IMR-90 (cell line): ENCODE results near the gene MPC1. TPM values are rescaled to one million over a fixed set of nuclear protein-coding genes. Genes with fewer than 3 reads are reported as not detected.
"Not testable (repeated sequence)": the region's sequence is repeated elsewhere in the genome, so short reads cannot be mapped to it uniquely, and the experiment has no call there.

Experiments
- ATAC-seq: fragments of 200-7000 bp; cut with Tn5 transposase; 2 replicates; pipeline ENCODE4 v1.9.1; 2020; ENCODE audit warnings: low read depth, mild to moderate bottlenecking, moderate library complexity
- BruUV-seq: library from RNA; stranded (reverse); fragments of 400-500 nt; replicated peaks from 2 replicates; lab custom pipeline; 2021; lab: Mats Ljungman, UMichigan
- CTCF ChIA-PET: fragments of 300-600 bp; formaldehyde crosslinking; extraction: SDS; loops from one replicate; lab custom pipeline; 2021; ENCODE audit warnings: antibody characterized with exemption; lab: Yijun Ruan, JAX
- POLR2A ChIA-PET: fragments of 300-600 bp; sonication (Branson Sonifier 250); formaldehyde crosslinking; loops from one replicate; lab custom pipeline; 2022; ENCODE audit warnings: antibody characterized with exemption; ENCODE audit not compliant: unreplicated experiment; lab: Charles Lee
- DNase-seq: peaks from one replicate; pipeline ENCODE4 v3.0.0; 2013
- H2AFZ ChIP-seq: replicated peaks from 2 replicates; pipeline ENCODE3; 2013; ENCODE audit warnings: low read length, mild to moderate bottlenecking; ENCODE audit not compliant: poor library complexity
- H2AK5ac ChIP-seq: 2 replicates; pipeline ENCODE4 v1.6.1; 2013; ENCODE audit warnings: low read depth, low read length, inconsistent platforms
- H2AK9ac ChIP-seq: replicated peaks from 2 replicates; pipeline ENCODE3; 2013; ENCODE audit warnings: mild to moderate bottlenecking, low read depth, low read length, moderate library complexity; ENCODE audit not compliant: poor library complexity
- H2BK120ac ChIP-seq: 2 replicates; pipeline ENCODE4 v1.6.1; 2013; ENCODE audit warnings: low read depth, low read length, inconsistent platforms
- H2BK15ac ChIP-seq: 3 replicates; pipeline ENCODE4 v1.6.1; 2013; ENCODE audit warnings: low read depth, low read length, inconsistent platforms
- H2BK20ac ChIP-seq: 2 replicates; pipeline ENCODE4 v1.6.1; 2013; ENCODE audit warnings: low read depth, mild to moderate bottlenecking, inconsistent platforms, low read length, moderate library complexity
- H2BK5ac ChIP-seq: 2 replicates; pipeline ENCODE4 v1.6.1; 2013; ENCODE audit warnings: mild to moderate bottlenecking, low read depth, low read length, inconsistent platforms; ENCODE audit not compliant: poor library complexity, severe bottlenecking
- H3K14ac ChIP-seq: replicated peaks from 2 replicates; pipeline ENCODE4 v1.6.1; 2013; ENCODE audit warnings: low read depth, low read length, inconsistent platforms
- H3K18ac ChIP-seq: 2 replicates; pipeline ENCODE4 v1.6.1; 2013; ENCODE audit warnings: low read depth, low read length, control low read depth
- H3K23ac ChIP-seq: 2 replicates; pipeline ENCODE4 v1.6.1; 2013; ENCODE audit warnings: low read depth, low read length, inconsistent platforms
- H3K27ac ChIP-seq: 2 replicates; pipeline ENCODE4 v1.5.1; 2013; ENCODE audit warnings: mild to moderate bottlenecking, control low read depth, low read length; ENCODE audit not compliant: insufficient read depth
- H3K27me3 ChIP-seq: 2 replicates; pipeline ENCODE4 v1.6.1; 2013; ENCODE audit warnings: low read length; ENCODE audit not compliant: control insufficient read depth, insufficient read depth
- H3K36me3 ChIP-seq: 2 replicates; pipeline ENCODE4 v1.6.1; 2013; ENCODE audit warnings: low read length, mixed read lengths; ENCODE audit not compliant: control insufficient read depth, insufficient read depth
- H3K4ac ChIP-seq: 2 replicates; pipeline ENCODE4 v1.6.1; 2013; ENCODE audit warnings: low read depth, low read length, inconsistent platforms
- H3K4me1 ChIP-seq: 2 replicates; pipeline ENCODE4 v1.6.1; 2013; ENCODE audit warnings: low read length, mixed read lengths; ENCODE audit not compliant: control insufficient read depth, insufficient read depth
- H3K4me2 ChIP-seq: 2 replicates; pipeline ENCODE4 v1.6.1; 2013; ENCODE audit warnings: low read depth, mild to moderate bottlenecking, control low read depth, low read length, moderate library complexity
- H3K4me3 ChIP-seq: 2 replicates; pipeline ENCODE4 v1.5.1; 2013; ENCODE audit warnings: low read depth, mild to moderate bottlenecking, control low read depth, low read length, moderate library complexity; ENCODE audit not compliant: insufficient read depth
- H3K56ac ChIP-seq: 2 replicates; pipeline ENCODE4 v1.6.1; 2013; ENCODE audit warnings: low read length, inconsistent platforms; ENCODE audit not compliant: insufficient read depth; ENCODE audit errors: extremely low read depth
- H3K79me1 ChIP-seq, 2 experiments: 2 replicates each; pipeline ENCODE4 v1.6.1; 2013; ENCODE audit warnings: low read length in 2 of 2, inconsistent platforms in 1 of 2, low read depth in 1 of 2
- H3K9ac ChIP-seq: 2 replicates; pipeline ENCODE4 v1.6.1; 2013; ENCODE audit warnings: low read depth, low read length, control low read depth
- H3K9me1 ChIP-seq: 2 replicates; pipeline ENCODE4 v1.6.1; 2013; ENCODE audit warnings: low read length, inconsistent platforms; ENCODE audit not compliant: insufficient read depth
- H3K9me3 ChIP-seq: 2 replicates; pipeline ENCODE4 v1.6.1; 2013; ENCODE audit warnings: low read length; ENCODE audit not compliant: control insufficient read depth, insufficient read depth
- H4K20me1 ChIP-seq: 2 replicates; pipeline ENCODE4 v1.6.1; 2013; ENCODE audit warnings: low read length, inconsistent platforms; ENCODE audit not compliant: insufficient read depth
- H4K5ac ChIP-seq: 2 replicates; pipeline ENCODE4 v1.6.1; 2013; ENCODE audit warnings: mild to moderate bottlenecking, low read depth, low read length, control low read depth
- H4K8ac ChIP-seq, 2 experiments: 2 replicates each; pipeline ENCODE4 v1.6.1; 2013; ENCODE audit warnings: low read depth in 2 of 2, low read length in 2 of 2, control low read depth in 1 of 2, inconsistent platforms in 1 of 2
- H4K91ac ChIP-seq: 2 replicates; pipeline ENCODE4 v1.6.1; 2013; ENCODE audit warnings: low read depth, low read length, inconsistent platforms; ENCODE audit not compliant: insufficient read depth
- BHLHE40 ChIP-seq: fragments of 150-350 bp; IDR thresholded peaks from 2 replicates; pipeline ENCODE4 v1.6.1; 2016; ENCODE audit warnings: mild to moderate bottlenecking, low read depth, low read length
- WGBS, 2 experiments: methylation state at CpG; one replicate each; pipeline versions ENCODE4 v1.1.5 to v1.1.7; 2013; ENCODE audit warnings: missing lambda C conversion rate in 2 of 2; ENCODE audit not compliant: insufficient read length in 1 of 2; ENCODE audit errors: extremely low coverage in 2 of 2; 5-methylcytosine and 5-hydroxymethylcytosine counted together
- dilution Hi-C: fragments of 300-500 bp; cut with HindIII; formaldehyde crosslinking; loops from one replicate; pipeline ENCODE4 v1.14.3; 2018; ENCODE audit warnings: low sequenced_read_pairs; ENCODE audit not compliant: unreplicated experiment
- in situ Hi-C: fragments of 300-500 bp; cut with MboI; formaldehyde crosslinking; loops from 3 replicates; pipeline ENCODE4 v1.14.3; 2019; ENCODE audit warnings: low sequenced_read_pairs, inconsistent platforms, mixed read lengths
- intact Hi-C: fragments of 100-400 bp; cut with micrococcal nuclease; formaldehyde crosslinking; loops from 2 replicates; pipeline ENCODE4 v1.10.0; 2022
- polyA plus RNA-seq, 3 experiments: library from polyadenylated mRNA; depleted of rRNA; stranded (reverse); fragments of >200 nt; gene quantifications; 2 replicates each; pipeline ENCODE4 v1.2.3, GENCODE V29; 2012; ENCODE audit warnings: low replicate concordance in 1 of 3
- total RNA-seq: library from RNA; depleted of rRNA; stranded (reverse); fragments of >200 nt; gene quantifications from 2 replicates; pipeline ENCODE4 v1.2.3, GENCODE V29; 2012

Gene MPC1
- total and polyA plus RNA-seq, 2 of the 4 experiments (the other 2 are of a cell fraction), result 10.9 to 12.0 TPM

- no CpG with 5 or more reads among the region's 5 CpGs for WGBS, 2 experiments
- no peaks in the 10 kb centered on the region for H3K9me1 ChIP-seq
- in situ Hi-C loops (no loop called here), intact Hi-C loops (no loop called here), dilution Hi-C loops (no loop called here)
- H4K5ac ChIP-seq, result no peak overlapping the region
- peaks cover 13% of the 10 kb centered on the region for H3K27me3 ChIP-seq
- H3K27ac ChIP-seq, result no peak overlapping the region
- no peak for ATAC-seq
- H2AFZ ChIP-seq, result no peak overlapping the region
- H4K20me1 ChIP-seq, result no peaks in the 10 kb centered on the region
- no peak overlapping the region for H2BK120ac ChIP-seq
- H3K14ac ChIP-seq, result no peak overlapping the region
- H3K4me3 ChIP-seq, result no peak overlapping the region
- no peak overlapping the region for H2BK15ac ChIP-seq
- no peak overlapping the region for H3K4me2 ChIP-seq
- H2AK9ac ChIP-seq, result no peak overlapping the region
- H3K9ac ChIP-seq, result no peak overlapping the region
- CTCF ChIA-PET, result interaction anchor here (0.9 kb wide), 1 partner anchor 13 kb away, joined by 3 read pairs; no protein-coding TSS in a partner anchor
- H3K9me3 ChIP-seq, result no peaks in the 10 kb centered on the region
- H3K56ac ChIP-seq, result no peak overlapping the region
- no TSS peak for BruUV-seq
- H2AK5ac ChIP-seq, result no peak overlapping the region
- H3K23ac ChIP-seq, result no peak overlapping the region
- POLR2A ChIA-PET, result no interaction called here
- no peaks in the 10 kb centered on the region for H3K4me1 ChIP-seq
- H3K79me1 ChIP-seq, result no peaks in the 10 kb centered on the region
- no peak overlapping the region for H3K4ac ChIP-seq
- no peak overlapping the region for H2BK20ac ChIP-seq
- H4K8ac ChIP-seq, result no peak overlapping the region
- DNase-seq, result no peak
- H2BK5ac ChIP-seq, result no peak overlapping the region
- TF ChIP-seq BHLHE40, result no peak
- H3K18ac ChIP-seq, result no peak overlapping the region
- H3K36me3 ChIP-seq, result no peaks in the 10 kb centered on the region
- no peak overlapping the region for H4K91ac ChIP-seq
These were observed 5.0 kb upstream of the MPC1 start for GRCh38 chr6:166387642-166388289.

- POLR2A ChIA-PET, H2AK5ac ChIP-seq: not testable (repeated sequence)
- WGBS, 2 experiments, result 97% methylated on average over 4 of the region's 9 CpGs; no CpG with 5 or more reads in 1 of the 2 experiments
These were observed 4.4 kb upstream of the MPC1 start for GRCh38 chr6:166387098-166387497.

More at GRCh38 chr6:166387098-166387497, 4.4 kb upstream of the MPC1 start:
- H3K4ac ChIP-seq, H3K18ac ChIP-seq, H3K79me1 ChIP-seq, BruUV-seq, dilution Hi-C loops, H4K20me1 ChIP-seq, H3K27ac ChIP-seq, H2BK120ac ChIP-seq, DNase-seq, H3K23ac ChIP-seq, H2BK20ac ChIP-seq, H3K27me3 ChIP-seq, H2BK15ac ChIP-seq, H2AK9ac ChIP-seq, H2BK5ac ChIP-seq, H3K4me3 ChIP-seq, H3K4me1 ChIP-seq, H3K14ac ChIP-seq, ATAC-seq, CTCF ChIA-PET, intact Hi-C loops, H3K36me3 ChIP-seq, H3K4me2 ChIP-seq, H3K56ac ChIP-seq, H3K9me3 ChIP-seq, H4K91ac ChIP-seq, H3K9me1 ChIP-seq, H4K8ac ChIP-seq, in situ Hi-C loops, H3K9ac ChIP-seq, H4K5ac ChIP-seq, H2AFZ ChIP-seq: not testable (repeated sequence)
